ENCODE results near the gene DMAP1. TPM values are rescaled to one million over a fixed set of nuclear protein-coding genes. Genes with fewer than 3 reads are reported as not detected.

Gene DMAP1
- total and polyA plus RNA-seq, 9 of the 15 experiments (the other 6 are each of a cell fraction or from before 2014, with no cell fraction given): 1.5 to 51.2 (median 30.3) TPM

DNA sequence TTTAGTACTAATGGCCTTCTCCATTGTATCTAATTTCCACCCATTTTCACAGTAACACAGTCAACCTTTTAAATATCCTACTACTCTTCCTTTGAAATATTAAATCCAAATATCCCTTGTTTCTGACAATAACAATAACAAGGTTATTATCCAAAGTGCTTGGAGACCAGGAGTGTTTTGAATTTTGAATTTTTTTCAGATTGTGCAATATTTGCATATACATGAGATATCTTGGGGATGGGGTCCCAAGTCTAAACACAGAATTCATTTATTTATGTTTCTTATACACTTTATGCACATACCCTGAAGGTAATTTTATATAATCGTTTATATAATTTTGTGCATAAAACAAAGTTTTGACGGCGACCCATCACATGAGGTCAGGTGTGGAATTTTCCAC, 17.5 kb downstream of the DMAP1 start:
- TF ChIP-seq, protein P1, sequence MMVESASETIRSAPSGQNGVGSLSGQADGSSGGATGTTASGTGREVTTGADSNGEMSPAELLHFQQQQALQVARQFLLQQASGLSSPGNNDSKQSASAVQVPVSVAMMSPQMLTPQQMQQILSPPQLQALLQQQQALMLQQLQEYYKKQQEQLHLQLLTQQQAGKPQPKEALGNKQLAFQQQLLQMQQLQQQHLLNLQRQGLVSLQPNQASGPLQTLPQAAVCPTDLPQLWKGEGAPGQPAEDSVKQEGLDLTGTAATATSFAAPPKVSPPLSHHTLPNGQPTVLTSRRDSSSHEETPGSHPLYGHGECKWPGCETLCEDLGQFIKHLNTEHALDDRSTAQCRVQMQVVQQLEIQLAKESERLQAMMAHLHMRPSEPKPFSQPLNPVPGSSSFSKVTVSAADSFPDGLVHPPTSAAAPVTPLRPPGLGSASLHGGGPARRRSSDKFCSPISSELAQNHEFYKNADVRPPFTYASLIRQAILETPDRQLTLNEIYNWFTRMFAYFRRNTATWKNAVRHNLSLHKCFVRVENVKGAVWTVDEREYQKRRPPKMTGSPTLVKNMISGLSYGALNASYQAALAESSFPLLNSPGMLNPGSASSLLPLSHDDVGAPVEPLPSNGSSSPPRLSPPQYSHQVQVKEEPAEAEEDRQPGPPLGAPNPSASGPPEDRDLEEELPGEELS (CRISPR knock-in tag; IDR thresholded peaks at IDR 0.05; ENCODE audit: borderline replicate concordance): no peak
- TF ChIP-seq, protein P2, sequence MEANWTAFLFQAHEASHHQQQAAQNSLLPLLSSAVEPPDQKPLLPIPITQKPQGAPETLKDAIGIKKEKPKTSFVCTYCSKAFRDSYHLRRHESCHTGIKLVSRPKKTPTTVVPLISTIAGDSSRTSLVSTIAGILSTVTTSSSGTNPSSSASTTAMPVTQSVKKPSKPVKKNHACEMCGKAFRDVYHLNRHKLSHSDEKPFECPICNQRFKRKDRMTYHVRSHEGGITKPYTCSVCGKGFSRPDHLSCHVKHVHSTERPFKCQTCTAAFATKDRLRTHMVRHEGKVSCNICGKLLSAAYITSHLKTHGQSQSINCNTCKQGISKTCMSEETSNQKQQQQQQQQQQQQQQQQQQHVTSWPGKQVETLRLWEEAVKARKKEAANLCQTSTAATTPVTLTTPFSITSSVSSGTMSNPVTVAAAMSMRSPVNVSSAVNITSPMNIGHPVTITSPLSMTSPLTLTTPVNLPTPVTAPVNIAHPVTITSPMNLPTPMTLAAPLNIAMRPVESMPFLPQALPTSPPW (CRISPR knock-in tag; IDR thresholded peaks at IDR 0.05): no peak
- TF ChIP-seq NEUROD1 (IDR thresholded peaks at IDR 0.05; ENCODE audit: borderline replicate concordance, low read depth, low read length, partially characterized antibody): no peak
- peak; percentile 81 for TF ChIP-seq CEBPB (tag; IDR thresholded peaks at IDR 0.05)
- TF ChIP-seq MCM7 (IDR thresholded peaks at IDR 0.05): no peak
- TF ChIP-seq, protein P3, sequence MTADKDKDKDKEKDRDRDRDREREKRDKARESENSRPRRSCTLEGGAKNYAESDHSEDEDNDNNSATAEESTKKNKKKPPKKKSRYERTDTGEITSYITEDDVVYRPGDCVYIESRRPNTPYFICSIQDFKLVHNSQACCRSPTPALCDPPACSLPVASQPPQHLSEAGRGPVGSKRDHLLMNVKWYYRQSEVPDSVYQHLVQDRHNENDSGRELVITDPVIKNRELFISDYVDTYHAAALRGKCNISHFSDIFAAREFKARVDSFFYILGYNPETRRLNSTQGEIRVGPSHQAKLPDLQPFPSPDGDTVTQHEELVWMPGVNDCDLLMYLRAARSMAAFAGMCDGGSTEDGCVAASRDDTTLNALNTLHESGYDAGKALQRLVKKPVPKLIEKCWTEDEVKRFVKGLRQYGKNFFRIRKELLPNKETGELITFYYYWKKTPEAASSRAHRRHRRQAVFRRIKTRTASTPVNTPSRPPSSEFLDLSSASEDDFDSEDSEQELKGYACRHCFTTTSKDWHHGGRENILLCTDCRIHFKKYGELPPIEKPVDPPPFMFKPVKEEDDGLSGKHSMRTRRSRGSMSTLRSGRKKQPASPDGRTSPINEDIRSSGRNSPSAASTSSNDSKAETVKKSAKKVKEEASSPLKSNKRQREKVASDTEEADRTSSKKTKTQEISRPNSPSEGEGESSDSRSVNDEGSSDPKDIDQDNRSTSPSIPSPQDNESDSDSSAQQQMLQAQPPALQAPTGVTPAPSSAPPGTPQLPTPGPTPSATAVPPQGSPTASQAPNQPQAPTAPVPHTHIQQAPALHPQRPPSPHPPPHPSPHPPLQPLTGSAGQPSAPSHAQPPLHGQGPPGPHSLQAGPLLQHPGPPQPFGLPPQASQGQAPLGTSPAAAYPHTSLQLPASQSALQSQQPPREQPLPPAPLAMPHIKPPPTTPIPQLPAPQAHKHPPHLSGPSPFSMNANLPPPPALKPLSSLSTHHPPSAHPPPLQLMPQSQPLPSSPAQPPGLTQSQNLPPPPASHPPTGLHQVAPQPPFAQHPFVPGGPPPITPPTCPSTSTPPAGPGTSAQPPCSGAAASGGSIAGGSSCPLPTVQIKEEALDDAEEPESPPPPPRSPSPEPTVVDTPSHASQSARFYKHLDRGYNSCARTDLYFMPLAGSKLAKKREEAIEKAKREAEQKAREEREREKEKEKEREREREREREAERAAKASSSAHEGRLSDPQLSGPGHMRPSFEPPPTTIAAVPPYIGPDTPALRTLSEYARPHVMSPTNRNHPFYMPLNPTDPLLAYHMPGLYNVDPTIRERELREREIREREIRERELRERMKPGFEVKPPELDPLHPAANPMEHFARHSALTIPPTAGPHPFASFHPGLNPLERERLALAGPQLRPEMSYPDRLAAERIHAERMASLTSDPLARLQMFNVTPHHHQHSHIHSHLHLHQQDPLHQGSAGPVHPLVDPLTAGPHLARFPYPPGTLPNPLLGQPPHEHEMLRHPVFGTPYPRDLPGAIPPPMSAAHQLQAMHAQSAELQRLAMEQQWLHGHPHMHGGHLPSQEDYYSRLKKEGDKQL (CRISPR knock-in tag; IDR thresholded peaks at IDR 0.05; ENCODE audit: borderline replicate concordance): no peak
- TF ChIP-seq CHD4 (IDR thresholded peaks at IDR 0.05; ENCODE audit: insufficient read depth, insufficient replicate concordance, low read depth, low read length, poor library complexity, severe bottlenecking): no peak
- TF ChIP-seq ESRRA (IDR thresholded peaks at IDR 0.05; ENCODE audit: borderline replicate concordance, low read depth): no peak
- no peak for TF ChIP-seq SOX6 (IDR thresholded peaks at IDR 0.05)
- TF ChIP-seq DMBX1 (CRISPR knock-in tag; IDR thresholded peaks at IDR 0.05; ENCODE audit: borderline replicate concordance): no peak
- no peak for TF ChIP-seq KAT7 (CRISPR knock-in tag; IDR thresholded peaks at IDR 0.05; ENCODE audit: borderline replicate concordance)
- TF ChIP-seq OTX1 (CRISPR knock-in tag; IDR thresholded peaks at IDR 0.05): no peak
- no peak for TF ChIP-seq CEBPG (CRISPR knock-in tag; IDR thresholded peaks at IDR 0.05)
- TF ChIP-seq CEBPG (tag; conservative IDR thresholded peaks at IDR 0.05 in 1 of 2, IDR thresholded peaks at IDR 0.05 in 1 of 2): peak; percentile 31 to 80; a peak in 2 of 4 replicates
- peaks cover 7 to 12% of the 10 kb centered on the region in 2 experiments; a peak in 3 of 5 replicates for H3K4me1 ChIP-seq (replicated peaks in 1 of 2; ENCODE audit: control insufficient read depth in 2 of 2, insufficient read depth in 2 of 2, low read length in 2 of 2)
- CTCF ChIA-PET (ENCODE audit: low intra/inter-chr PET ratio): no interaction called here
- DNase-seq (ENCODE audit: extremely low read depth in 1 of 4, low spot score in 3 of 4): no peak
- no peak overlapping the region for H2AFZ ChIP-seq (ENCODE audit: low read depth, low read length)
- H3K4me3 ChIP-seq: no peak overlapping the region
- no peak overlapping the region for H3K9ac ChIP-seq (ENCODE audit: insufficient read depth in 1 of 2, low read depth in 2 of 2, low read length in 2 of 2)
- H3K27ac ChIP-seq (ENCODE audit: extremely low read depth, low read depth, low read length): no peak overlapping the region
- no peak overlapping the region for H3K4me2 ChIP-seq (ENCODE audit: insufficient read depth, low read length)
- BruUV-seq (replicated peaks): no TSS peak
- ATAC-seq: no peak
- H4K20me1 ChIP-seq (replicated peaks; ENCODE audit: control insufficient read depth, insufficient read depth, low read length): no peaks in the 10 kb centered on the region
- intact Hi-C loops (cut with micrococcal nuclease): no loop called here
- no peak for FAIRE-seq
- peaks cover 7% of the 10 kb centered on the region; the same call in 2 of the 3 replicates for H3K36me3 ChIP-seq (ENCODE audit: control insufficient read depth, insufficient read depth, low read length)
- WGBS (ENCODE audit: insufficient coverage, low coverage, missing lambda C conversion rate): 74% methylated on average over 3 of the region's 3 CpGs
- no peaks in the 10 kb centered on the region for H3K9me3 ChIP-seq (replicated peaks; ENCODE audit: control insufficient read depth, insufficient read depth, low read depth, low read length)
- no peaks in the 10 kb centered on the region for H3K27me3 ChIP-seq (ENCODE audit: control insufficient read depth in 2 of 2, insufficient read depth in 2 of 2, low read length in 2 of 2)
- no peaks in the 10 kb centered on the region for H3K79me2 ChIP-seq (ENCODE audit: control insufficient read depth, insufficient read depth, low read length)
- in situ Hi-C loops (cut with MboI): no loop called here
- POLR2A ChIA-PET: interaction anchor here (0.7 kb wide), 1 partner anchor 25 kb away, joined by 3 read pairs; no protein-coding TSS in a partner anchor
- no peaks in the 10 kb centered on the region for H3K9me1 ChIP-seq (ENCODE audit: control insufficient read depth, insufficient read depth, low read length)

Measured in K562 (cell line).